K562 (cell line): Measurements from ENCODE around the gene KCND3.

Experiments used
- ELF1 ChIP-seq: fragments of 200-800 bp; sonication (Bioruptor generic); IDR thresholded peaks from 2 replicates; pipeline ENCODE4 v1.6.1; 2016; ENCODE audit warnings: missing genetic modification characterization, missing compliant biosample characterization
- FOXJ3 ChIP-seq: sonication (generic); formaldehyde crosslinking; IDR thresholded peaks from 2 replicates; pipeline ENCODE4 v1.4.0; 2020; ENCODE audit warnings: mild to moderate bottlenecking, missing genetic modification reagents
- FOXM1 ChIP-seq, 2 experiments: fragments of 450-650 bp in 1 of 2; sonication (generic) in 1 of 2; formaldehyde crosslinking in 1 of 2; IDR thresholded peaks; 2 replicates each; pipeline versions ENCODE4 v1.6.1 to v1.9.0; 2017 to 2022; ENCODE audit warnings: low read depth in 2 of 2, mild to moderate bottlenecking in 2 of 2, missing genetic modification reagents in 1 of 2, moderate library complexity in 1 of 2
- SIRT6 ChIP-seq: IDR thresholded peaks from one replicate; pipeline ENCODE4 v1.6.1; 2012; ENCODE audit warnings: low read depth, mild to moderate bottlenecking, control low read depth, inconsistent platforms, low read length, moderate library complexity
- SOX6 ChIP-seq: fragments of 450-650 bp; IDR thresholded peaks from 2 replicates; pipeline ENCODE4 v1.6.1; 2014; ENCODE audit warnings: mild to moderate bottlenecking
- SRSF1 ChIP-seq: fragments of 200-400 bp; formaldehyde crosslinking; IDR thresholded peaks from 2 replicates; pipeline ENCODE4 v1.6.1; 2017; ENCODE audit warnings: mild to moderate bottlenecking, low read depth, low read length, moderate library complexity
- ZFX ChIP-seq: sonication (generic); formaldehyde crosslinking; IDR thresholded peaks from 2 replicates; pipeline ENCODE4 v1.8.0; 2022; ENCODE audit warnings: mild to moderate bottlenecking, missing genetic modification reagents, moderate library complexity
- ZNF121 ChIP-seq: sonication (generic); formaldehyde crosslinking; conservative IDR thresholded peaks from 2 replicates; pipeline ENCODE4 v1.8.0; 2022; ENCODE audit warnings: missing genetic modification reagents
- TF ChIP-seq, protein P1 (sequence below), 2 experiments: fragments of 450-650 bp; formaldehyde crosslinking in 1 of 2; IDR thresholded peaks; 2 replicates each; pipeline versions ENCODE4 v1.4.0 to v1.6.1; 2014 to 2020; ENCODE audit warnings: mild to moderate bottlenecking in 2 of 2, borderline replicate concordance in 1 of 2, low read depth in 1 of 2
- TF ChIP-seq, protein P2 (sequence below): sonication (generic); formaldehyde crosslinking; IDR thresholded peaks from 2 replicates; pipeline ENCODE4 v1.8.0; 2022; ENCODE audit warnings: mild to moderate bottlenecking, missing genetic modification reagents
- TF ChIP-seq, protein P3 (sequence below): fragments of 450-650 bp; IDR thresholded peaks from one replicate; pipeline ENCODE4 v1.6.1; 2018; ENCODE audit warnings: mild to moderate bottlenecking, moderate library complexity; ENCODE audit not compliant: partially characterized antibody
- TF ChIP-seq, protein P4 (sequence below): sonication (generic); formaldehyde crosslinking; IDR thresholded peaks from 2 replicates; pipeline ENCODE4 v1.8.0; 2022; ENCODE audit warnings: mild to moderate bottlenecking, missing genetic modification reagents, borderline replicate concordance

DNA sequence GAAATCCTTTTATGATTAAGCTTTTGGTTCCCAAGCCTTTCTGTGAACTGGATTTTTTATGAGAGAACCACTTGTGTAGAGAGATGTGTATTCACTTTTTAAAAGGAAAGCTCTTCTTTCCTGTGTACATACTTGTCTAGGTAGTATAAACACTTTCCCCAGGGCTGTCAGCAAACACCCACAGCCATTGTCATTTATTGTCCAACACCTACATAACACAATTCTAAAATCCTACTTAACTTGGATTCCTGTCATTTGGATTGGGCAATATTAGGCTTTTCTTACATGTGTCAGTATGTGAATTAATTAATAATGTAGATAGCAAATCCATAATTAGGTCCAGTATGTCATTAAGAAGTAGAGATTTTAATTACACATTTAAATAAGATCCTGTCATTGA, 221.4 kb downstream of the KCND3 start:
- TF ChIP-seq SOX6, result no peak
- TF ChIP-seq, protein P1, sequence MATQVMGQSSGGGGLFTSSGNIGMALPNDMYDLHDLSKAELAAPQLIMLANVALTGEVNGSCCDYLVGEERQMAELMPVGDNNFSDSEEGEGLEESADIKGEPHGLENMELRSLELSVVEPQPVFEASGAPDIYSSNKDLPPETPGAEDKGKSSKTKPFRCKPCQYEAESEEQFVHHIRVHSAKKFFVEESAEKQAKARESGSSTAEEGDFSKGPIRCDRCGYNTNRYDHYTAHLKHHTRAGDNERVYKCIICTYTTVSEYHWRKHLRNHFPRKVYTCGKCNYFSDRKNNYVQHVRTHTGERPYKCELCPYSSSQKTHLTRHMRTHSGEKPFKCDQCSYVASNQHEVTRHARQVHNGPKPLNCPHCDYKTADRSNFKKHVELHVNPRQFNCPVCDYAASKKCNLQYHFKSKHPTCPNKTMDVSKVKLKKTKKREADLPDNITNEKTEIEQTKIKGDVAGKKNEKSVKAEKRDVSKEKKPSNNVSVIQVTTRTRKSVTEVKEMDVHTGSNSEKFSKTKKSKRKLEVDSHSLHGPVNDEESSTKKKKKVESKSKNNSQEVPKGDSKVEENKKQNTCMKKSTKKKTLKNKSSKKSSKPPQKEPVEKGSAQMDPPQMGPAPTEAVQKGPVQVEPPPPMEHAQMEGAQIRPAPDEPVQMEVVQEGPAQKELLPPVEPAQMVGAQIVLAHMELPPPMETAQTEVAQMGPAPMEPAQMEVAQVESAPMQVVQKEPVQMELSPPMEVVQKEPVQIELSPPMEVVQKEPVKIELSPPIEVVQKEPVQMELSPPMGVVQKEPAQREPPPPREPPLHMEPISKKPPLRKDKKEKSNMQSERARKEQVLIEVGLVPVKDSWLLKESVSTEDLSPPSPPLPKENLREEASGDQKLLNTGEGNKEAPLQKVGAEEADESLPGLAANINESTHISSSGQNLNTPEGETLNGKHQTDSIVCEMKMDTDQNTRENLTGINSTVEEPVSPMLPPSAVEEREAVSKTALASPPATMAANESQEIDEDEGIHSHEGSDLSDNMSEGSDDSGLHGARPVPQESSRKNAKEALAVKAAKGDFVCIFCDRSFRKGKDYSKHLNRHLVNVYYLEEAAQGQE (IDR thresholded peaks at IDR 0.05; ENCODE audit: borderline replicate concordance), result no peak
- TF ChIP-seq, protein P1 (CRISPR knock-in tag; IDR thresholded peaks at IDR 0.05; ENCODE audit: low read depth), result no peak
- TF ChIP-seq, protein P2, sequence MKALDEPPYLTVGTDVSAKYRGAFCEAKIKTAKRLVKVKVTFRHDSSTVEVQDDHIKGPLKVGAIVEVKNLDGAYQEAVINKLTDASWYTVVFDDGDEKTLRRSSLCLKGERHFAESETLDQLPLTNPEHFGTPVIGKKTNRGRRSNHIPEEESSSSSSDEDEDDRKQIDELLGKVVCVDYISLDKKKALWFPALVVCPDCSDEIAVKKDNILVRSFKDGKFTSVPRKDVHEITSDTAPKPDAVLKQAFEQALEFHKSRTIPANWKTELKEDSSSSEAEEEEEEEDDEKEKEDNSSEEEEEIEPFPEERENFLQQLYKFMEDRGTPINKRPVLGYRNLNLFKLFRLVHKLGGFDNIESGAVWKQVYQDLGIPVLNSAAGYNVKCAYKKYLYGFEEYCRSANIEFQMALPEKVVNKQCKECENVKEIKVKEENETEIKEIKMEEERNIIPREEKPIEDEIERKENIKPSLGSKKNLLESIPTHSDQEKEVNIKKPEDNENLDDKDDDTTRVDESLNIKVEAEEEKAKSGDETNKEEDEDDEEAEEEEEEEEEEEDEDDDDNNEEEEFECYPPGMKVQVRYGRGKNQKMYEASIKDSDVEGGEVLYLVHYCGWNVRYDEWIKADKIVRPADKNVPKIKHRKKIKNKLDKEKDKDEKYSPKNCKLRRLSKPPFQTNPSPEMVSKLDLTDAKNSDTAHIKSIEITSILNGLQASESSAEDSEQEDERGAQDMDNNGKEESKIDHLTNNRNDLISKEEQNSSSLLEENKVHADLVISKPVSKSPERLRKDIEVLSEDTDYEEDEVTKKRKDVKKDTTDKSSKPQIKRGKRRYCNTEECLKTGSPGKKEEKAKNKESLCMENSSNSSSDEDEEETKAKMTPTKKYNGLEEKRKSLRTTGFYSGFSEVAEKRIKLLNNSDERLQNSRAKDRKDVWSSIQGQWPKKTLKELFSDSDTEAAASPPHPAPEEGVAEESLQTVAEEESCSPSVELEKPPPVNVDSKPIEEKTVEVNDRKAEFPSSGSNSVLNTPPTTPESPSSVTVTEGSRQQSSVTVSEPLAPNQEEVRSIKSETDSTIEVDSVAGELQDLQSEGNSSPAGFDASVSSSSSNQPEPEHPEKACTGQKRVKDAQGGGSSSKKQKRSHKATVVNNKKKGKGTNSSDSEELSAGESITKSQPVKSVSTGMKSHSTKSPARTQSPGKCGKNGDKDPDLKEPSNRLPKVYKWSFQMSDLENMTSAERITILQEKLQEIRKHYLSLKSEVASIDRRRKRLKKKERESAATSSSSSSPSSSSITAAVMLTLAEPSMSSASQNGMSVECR (CRISPR knock-in tag), result no peak
- TF ChIP-seq ZNF121 (CRISPR knock-in tag), result no peak
- no peak for TF ChIP-seq SRSF1
- TF ChIP-seq, protein P3, sequence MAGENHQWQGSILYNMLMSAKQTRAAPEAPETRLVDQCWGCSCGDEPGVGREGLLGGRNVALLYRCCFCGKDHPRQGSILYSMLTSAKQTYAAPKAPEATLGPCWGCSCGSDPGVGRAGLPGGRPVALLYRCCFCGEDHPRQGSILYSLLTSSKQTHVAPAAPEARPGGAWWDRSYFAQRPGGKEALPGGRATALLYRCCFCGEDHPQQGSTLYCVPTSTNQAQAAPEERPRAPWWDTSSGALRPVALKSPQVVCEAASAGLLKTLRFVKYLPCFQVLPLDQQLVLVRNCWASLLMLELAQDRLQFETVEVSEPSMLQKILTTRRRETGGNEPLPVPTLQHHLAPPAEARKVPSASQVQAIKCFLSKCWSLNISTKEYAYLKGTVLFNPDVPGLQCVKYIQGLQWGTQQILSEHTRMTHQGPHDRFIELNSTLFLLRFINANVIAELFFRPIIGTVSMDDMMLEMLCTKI, result no peak
- TF ChIP-seq ZFX (CRISPR knock-in tag), result no peak
- TF ChIP-seq ELF1 (tag), result no peak
- no peak for TF ChIP-seq FOXM1 (IDR thresholded peaks at IDR 0.05; ENCODE audit: low read depth)
- TF ChIP-seq FOXM1 (CRISPR knock-in tag; IDR thresholded peaks at IDR 0.05; ENCODE audit: low read depth), result no peak
- TF ChIP-seq, protein P4, sequence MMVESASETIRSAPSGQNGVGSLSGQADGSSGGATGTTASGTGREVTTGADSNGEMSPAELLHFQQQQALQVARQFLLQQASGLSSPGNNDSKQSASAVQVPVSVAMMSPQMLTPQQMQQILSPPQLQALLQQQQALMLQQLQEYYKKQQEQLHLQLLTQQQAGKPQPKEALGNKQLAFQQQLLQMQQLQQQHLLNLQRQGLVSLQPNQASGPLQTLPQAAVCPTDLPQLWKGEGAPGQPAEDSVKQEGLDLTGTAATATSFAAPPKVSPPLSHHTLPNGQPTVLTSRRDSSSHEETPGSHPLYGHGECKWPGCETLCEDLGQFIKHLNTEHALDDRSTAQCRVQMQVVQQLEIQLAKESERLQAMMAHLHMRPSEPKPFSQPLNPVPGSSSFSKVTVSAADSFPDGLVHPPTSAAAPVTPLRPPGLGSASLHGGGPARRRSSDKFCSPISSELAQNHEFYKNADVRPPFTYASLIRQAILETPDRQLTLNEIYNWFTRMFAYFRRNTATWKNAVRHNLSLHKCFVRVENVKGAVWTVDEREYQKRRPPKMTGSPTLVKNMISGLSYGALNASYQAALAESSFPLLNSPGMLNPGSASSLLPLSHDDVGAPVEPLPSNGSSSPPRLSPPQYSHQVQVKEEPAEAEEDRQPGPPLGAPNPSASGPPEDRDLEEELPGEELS (CRISPR knock-in tag), result no peak
- TF ChIP-seq SIRT6, result no peak
- no peak for TF ChIP-seq FOXJ3 (CRISPR knock-in tag)
